Fibroblast of skin of right biceps (primary cell): ENCODE results near the gene ADGRD2.

Experiments used
- DNase-seq: peaks from one replicate; pipeline ENCODE4 v3.0.0-alpha.2; 2013

The ADGRD2 gene

GRCh38 chr9:124457079-124457886 lies 7.0 kb downstream of the ADGRD2 start:
- DNase-seq = no peak

- no peak for DNase-seq
Observed at GRCh38 chr9:124457887-124458431, 7.7 kb downstream of the ADGRD2 start.

GRCh38 chr9:124458441-124458840 lies 8.2 kb downstream of the ADGRD2 start:
- DNase-seq = no peak

DNA sequence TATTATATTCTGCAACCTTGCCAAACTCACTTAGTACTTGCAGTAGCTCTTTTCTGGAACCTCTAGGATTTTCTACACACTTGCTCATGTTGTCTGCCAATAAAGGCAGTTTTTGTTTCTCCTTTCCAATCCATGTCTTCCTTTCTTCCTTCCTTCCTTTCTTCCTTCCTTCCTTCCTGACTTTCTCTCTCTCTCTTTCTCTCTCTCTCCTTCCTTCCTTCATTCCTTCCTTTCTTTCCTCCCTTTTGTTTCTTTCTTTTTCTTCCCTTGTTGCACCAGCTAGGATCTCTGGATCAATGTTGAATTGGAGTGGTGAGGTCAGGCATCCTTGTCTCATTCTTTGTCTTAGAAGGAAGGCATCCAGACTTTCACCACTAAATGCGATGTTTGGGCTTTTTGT lies 12.5 kb downstream of the ADGRD2 start:
- DNase-seq = no peak

- no peak for DNase-seq
Observed at GRCh38 chr9:124465736-124466135, 15.5 kb downstream of the ADGRD2 start.

DNA sequence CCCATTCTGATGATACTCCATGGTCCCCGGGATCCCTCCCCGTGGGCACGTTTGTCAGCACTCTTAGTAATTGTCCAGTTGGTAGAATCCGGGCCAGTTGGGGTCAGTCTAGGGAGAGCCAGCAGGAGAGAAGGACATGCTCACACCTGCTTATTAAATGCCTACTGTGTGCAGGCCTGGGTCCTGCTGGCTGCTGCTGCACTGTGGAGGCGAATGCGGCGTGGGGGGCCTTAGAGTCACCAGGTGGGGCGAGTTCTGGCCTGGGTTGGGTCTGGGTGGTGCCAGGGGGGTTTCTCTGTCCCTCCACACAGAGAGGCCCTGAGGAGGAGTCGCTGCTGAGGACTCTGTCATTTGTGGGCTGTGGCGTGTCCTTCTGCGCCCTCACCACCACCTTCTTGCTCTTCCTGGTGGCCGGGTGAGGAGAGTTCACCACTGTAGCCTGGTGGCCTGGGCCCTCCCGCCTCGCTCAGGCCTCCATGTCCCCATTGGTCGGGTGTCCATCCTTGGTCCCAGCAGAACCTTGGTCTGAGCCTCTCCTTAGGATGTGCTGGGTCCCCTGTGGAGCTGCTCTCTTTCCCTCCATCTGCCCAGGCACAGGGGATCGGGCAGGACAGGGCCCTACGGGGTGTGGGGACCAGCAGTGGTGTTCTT lies 17.3 kb downstream of the ADGRD2 start:
- DNase-seq = no peak

DNA sequence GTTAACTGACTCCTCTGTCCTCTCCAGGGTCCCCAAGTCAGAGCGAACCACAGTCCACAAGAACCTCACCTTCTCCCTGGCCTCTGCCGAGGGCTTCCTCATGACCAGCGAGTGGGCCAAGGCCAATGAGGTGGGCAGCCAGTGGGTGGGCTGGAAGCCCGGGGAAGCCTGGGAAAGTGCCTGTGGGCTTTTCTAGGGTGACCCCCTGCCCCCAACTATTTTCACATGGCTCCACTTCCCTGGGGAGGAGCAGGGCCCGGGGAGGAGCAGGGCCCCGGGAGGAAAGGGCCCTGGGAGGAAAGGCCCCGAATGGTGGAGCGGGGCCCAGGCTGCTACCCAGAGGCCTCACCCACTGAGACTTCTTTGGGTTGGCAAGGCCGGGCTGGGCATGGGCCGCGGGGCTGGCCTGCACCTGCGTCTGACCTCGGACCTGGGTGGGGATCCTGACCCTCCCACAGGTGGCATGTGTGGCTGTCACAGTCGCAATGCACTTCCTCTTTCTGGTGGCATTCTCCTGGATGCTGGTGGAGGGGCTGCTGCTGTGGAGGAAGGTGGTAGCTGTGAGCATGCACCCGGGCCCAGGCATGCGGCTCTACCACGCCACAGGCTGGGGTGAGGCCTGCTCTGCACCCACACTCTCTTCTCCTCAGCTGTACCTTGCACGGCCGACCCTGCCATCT lies 17.9 kb downstream of the ADGRD2 start:
- DNase-seq = no peak

GRCh38 chr9:124469011-124469832 lies 19.0 kb downstream of the ADGRD2 start:
- DNase-seq = no peak

DNA sequence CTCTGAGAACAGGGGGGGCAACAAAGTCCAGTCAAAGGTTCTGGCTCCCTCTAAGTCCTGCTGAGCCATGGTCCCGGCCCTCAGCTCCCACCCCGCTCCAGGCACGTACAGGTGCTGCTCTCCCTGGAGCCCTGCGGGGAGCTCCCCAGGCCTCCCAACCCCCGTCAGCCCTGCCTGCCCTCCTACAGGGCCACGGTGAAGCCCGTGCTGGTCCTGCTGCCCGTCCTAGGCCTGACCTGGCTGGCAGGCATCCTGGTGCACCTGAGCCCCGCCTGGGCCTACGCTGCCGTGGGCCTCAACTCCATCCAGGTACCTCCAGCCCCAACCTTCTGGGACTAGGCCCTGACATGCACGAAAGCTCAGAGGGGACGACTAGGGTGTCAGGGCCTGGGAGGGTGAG lies 20.1 kb downstream of the ADGRD2 start:
- DNase-seq = no peak

DNA sequence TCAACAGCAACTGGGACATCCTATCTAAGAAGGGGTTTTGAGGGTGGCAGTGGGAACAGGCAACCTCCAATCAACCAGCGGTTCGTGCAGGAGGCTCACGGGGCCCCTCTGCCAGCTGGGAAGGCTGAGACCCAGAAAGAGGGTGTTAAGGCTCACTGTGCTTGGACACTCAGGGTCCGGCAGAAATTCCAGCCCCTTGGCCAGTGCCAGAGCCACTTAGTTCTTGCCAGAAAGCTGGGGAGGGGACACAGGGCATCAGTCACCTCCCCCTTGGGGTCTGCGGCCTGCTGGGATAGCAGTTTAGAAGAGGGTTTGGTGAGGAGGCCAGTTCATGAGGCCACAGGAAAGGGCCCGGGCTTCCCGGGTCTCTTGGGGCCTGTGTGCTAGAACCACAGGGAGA lies 20.5 kb downstream of the ADGRD2 start:
- DNase-seq = no peak

DNA sequence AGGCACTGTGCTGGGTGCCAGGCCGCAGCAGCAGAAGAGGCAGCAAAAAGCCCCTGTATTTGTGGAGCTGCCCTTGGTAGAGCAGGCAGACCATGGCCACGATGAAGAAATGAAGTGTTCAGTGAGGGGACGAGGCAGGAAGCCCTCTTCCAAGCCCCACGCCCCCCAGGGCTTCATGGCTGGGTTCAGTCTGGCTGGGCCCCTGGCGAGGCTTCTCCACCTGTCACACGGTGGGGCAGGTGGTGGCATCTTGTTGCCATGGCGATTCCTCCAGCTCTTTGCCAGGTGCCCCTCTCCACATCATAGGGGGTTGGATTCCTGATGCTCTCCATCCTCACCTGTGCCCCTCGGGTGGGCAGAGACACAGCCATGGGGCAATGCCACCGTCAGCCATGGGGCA lies 21.5 kb downstream of the ADGRD2 start:
- DNase-seq = no peak

- DNase-seq = no peak
Observed at GRCh38 chr9:124472770-124473169, 22.5 kb downstream of the ADGRD2 start.

- no peak for DNase-seq
Observed at GRCh38 chr9:124473310-124473709, 23.1 kb downstream of the ADGRD2 start.

DNA sequence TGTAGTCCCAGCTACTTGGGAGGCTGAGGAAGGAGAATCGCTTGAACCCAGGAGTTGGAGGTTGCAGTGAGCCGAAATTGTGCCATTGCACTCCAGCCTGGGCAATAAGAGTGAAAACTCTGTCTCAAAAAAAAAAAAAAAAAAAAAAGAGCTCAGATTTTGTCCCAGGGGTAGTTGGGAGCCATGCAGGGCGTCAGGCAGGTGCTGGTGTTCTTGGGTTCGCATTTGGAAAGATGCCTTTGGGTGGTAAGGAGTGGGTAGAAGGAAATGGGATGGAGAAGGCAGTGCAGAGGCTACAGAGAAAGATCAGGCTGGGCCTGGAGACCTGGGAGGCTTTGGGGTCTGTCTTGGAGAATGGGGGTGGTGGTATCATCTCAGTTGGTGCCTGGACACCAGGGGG lies 23.9 kb downstream of the ADGRD2 start:
- no peak for DNase-seq

- no peak for DNase-seq
Observed at GRCh38 chr9:124475158-124475867, 25.1 kb downstream of the ADGRD2 start.

GRCh38 chr9:124475868-124476690 lies 25.8 kb downstream of the ADGRD2 start:
- DNase-seq = no peak

DNA sequence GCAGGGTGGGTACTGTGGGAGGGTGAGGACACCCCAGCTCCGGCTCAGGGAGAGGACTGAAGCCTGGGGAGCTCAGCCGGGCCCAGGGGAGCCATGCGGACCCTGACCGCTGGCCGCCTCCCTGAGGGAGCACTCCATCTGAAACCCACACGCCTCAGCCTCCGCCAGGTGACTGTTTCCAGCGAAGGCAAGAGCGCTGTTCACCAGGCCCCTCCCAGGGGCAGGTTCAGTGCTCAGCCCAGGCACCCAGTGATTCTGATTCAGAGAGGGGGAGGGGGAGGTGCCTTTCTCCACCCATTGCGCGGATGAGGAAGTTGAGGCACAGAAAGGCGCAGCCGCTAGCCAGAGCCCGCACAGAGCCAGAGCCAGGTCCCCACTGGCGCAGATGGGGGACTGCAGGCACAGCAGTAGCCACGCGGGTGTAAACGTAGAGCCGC lies 27.0 kb downstream of the ADGRD2 start:
- DNase-seq = no peak

- no peak for DNase-seq
Observed at GRCh38 chr9:124477648-124478285, 27.5 kb downstream of the ADGRD2 start.

- DNase-seq = no peak
Observed at GRCh38 chr9:124478354-124478753, 28.1 kb downstream of the ADGRD2 start.

DNA sequence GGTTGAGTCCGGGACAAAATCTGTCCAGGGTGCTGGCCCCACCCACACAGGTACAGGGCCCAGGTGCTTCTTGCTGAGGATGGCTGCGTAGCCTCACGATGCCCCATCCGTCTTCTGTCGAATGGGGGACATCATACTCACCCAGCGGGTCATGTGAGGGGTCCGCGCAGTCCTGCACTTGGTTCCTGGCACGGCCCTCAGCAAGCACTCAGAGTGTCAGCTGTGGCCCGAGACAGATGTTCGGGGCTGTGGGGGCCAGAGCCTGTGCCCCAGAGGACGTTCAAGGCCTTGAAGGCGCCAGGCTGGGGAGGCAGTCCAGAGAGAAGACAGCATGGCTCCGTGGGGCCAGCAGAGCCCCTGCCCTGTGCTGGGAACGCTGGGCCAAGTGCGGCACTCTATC lies 29.1 kb downstream of the ADGRD2 start:
- DNase-seq = no peak
